GM12891 (cell line): ENCODE results near the gene UBXN2A.

Source experiments
- POLR2A ChIP-seq: IDR thresholded peaks from 2 replicates; pipeline ENCODE4 v1.6.1; 2011; ENCODE audit warnings: low read depth, low read length, control low read depth
- POLR2AphosphoS5 ChIP-seq: IDR thresholded peaks from 2 replicates; pipeline ENCODE4 v1.6.1; 2011; ENCODE audit warnings: low read depth, low read length, control low read depth
- SPI1 ChIP-seq: IDR thresholded peaks from 2 replicates; pipeline ENCODE4 v1.6.1; 2011; ENCODE audit warnings: low read depth, low read length, control low read depth

GRCh38 chr2:24046599-24046929 is 106.3 kb downstream of the UBXN2A start:
- TF ChIP-seq SPI1 (no peak), POLR2A (no peak), POLR2AphosphoS5 (no peak)
